ENCODE results near the gene KRTAP10-4. TPM values are rescaled to one million over a fixed set of nuclear protein-coding genes. Genes with fewer than 3 reads are reported as not detected.
A peak's percentile ranks its signal among the peaks of the same experiment; 100 is the strongest.
"Not testable (repeated sequence)": the region's sequence is repeated elsewhere in the genome, so short reads cannot be mapped to it uniquely, and the experiment has no call there.

The KRTAP10-4 gene
- not detected for polyA plus RNA-seq (2013, experiment 1 of 2)
- polyA plus RNA-seq (2013, experiment 2 of 2) = 0.01 TPM

- DNase-seq (ENCODE audit: low spot score); H3K4ac ChIP-seq (ENCODE audit: low read length); H2AFZ ChIP-seq (ENCODE audit: low read length); H3K27ac ChIP-seq (replicated peaks; ENCODE audit: low read length); H3K36me3 ChIP-seq (replicated peaks in 1 of 2; ENCODE audit: control insufficient read depth in 2 of 2, insufficient read depth in 2 of 2, low read length in 2 of 2); H2BK5ac ChIP-seq (ENCODE audit: low read length); H3K79me1 ChIP-seq (ENCODE audit: low read depth, low read length); H3K4me2 ChIP-seq (ENCODE audit: insufficient read depth, low read length, poor library complexity, severe bottlenecking); H3K4me3 ChIP-seq (ENCODE audit: low read length in 2 of 2); H3K27me3 ChIP-seq (ENCODE audit: control insufficient read depth in 3 of 3, insufficient read depth in 3 of 3, low read depth in 1 of 3, low read length in 3 of 3); H4K91ac ChIP-seq (ENCODE audit: low read depth, low read length, poor library complexity); H3K4me1 ChIP-seq (ENCODE audit: control insufficient read depth in 2 of 2, insufficient read depth in 1 of 2, low read depth in 1 of 2, low read length in 2 of 2); H2BK120ac ChIP-seq (ENCODE audit: low read depth, low read length): not testable (repeated sequence)
- peak within 1 kb of the TSS; percentile 70 for H3K9ac ChIP-seq (ENCODE audit: low read depth, low read length, poor library complexity)
- peaks cover 13% of the 10 kb centered on the region in 2 donors for H3K9me3 ChIP-seq (replicated peaks in 1 of 2; ENCODE audit: control insufficient read depth in 2 of 2, insufficient read depth in 1 of 2, low read depth in 1 of 2, low read length in 2 of 2)
- peak within 1 kb of the TSS; percentile 45 for H2BK15ac ChIP-seq (ENCODE audit: low read length)
- H4K8ac ChIP-seq (ENCODE audit: low read depth, low read length) = peak within 1 kb of the TSS; percentile 32
- peak within 1 kb of the TSS; percentile 94 for H3K14ac ChIP-seq (ENCODE audit: low read length)
- H2AK5ac ChIP-seq (ENCODE audit: low read depth, low read length) = peak within 1 kb of the TSS; percentile 82
- WGBS, 2 donors (ENCODE audit: extremely low coverage in 2 of 2, insufficient read length in 2 of 2, insufficient replicate concordance in 1 of 2) = no CpG with 5 or more reads among the region's 25 CpGs
- peak within 1 kb of the TSS; percentile 82 for H2BK12ac ChIP-seq (ENCODE audit: low read length)
- H3K18ac ChIP-seq (ENCODE audit: low read length) = peak within 1 kb of the TSS; percentile 67
- peak within 1 kb of the TSS; percentile 80 for H3K23ac ChIP-seq (ENCODE audit: low read depth, low read length, poor library complexity)
Observed at GRCh38 chr21:44573630-44574456, at the start of gene KRTAP10-4. KRTAP10-4 (plus strand) TSS chr21:44573729; CDS start chr21:44573759, 30 bp downstream.

- WGBS, 2 donors (ENCODE audit: extremely low coverage in 2 of 2, insufficient read length in 2 of 2, insufficient replicate concordance in 1 of 2) = no CpG with 5 or more reads among the region's 2 CpGs
Observed at GRCh38 chr21:44524414-44525371, 48.8 kb upstream of the KRTAP10-4 start.

GRCh38 chr21:44525391-44526095 lies 48.0 kb upstream of the KRTAP10-4 start:
- Histone ChIP-seq H3K9me3 (replicated peaks in 1 of 2; ENCODE audit: control insufficient read depth in 2 of 2, insufficient read depth in 1 of 2, low read depth in 1 of 2, low read length in 2 of 2) (peaks cover 0 to 6% of the 10 kb centered on the region in 2 donors), H2AFZ (ENCODE audit: low read length) (no peak overlapping the region), H3K23ac (ENCODE audit: low read depth, low read length, poor library complexity) (peak overlapping the region; percentile 14), H4K91ac (ENCODE audit: low read depth, low read length, poor library complexity) (no peak overlapping the region), H3K79me1 (ENCODE audit: low read depth, low read length) (no peaks in the 10 kb centered on the region), H3K9ac (ENCODE audit: low read depth, low read length, poor library complexity) (peak overlapping the region; percentile 10), H3K27ac (replicated peaks; ENCODE audit: low read length) (no peak overlapping the region), H2BK12ac (ENCODE audit: low read length) (no peak overlapping the region), H2BK120ac (ENCODE audit: low read depth, low read length) (no peak overlapping the region), H4K8ac (ENCODE audit: low read depth, low read length) (peak overlapping the region; percentile 98), H3K14ac (ENCODE audit: low read length) (no peak overlapping the region), H3K27me3 (ENCODE audit: control insufficient read depth in 3 of 3, insufficient read depth in 3 of 3, low read depth in 1 of 3, low read length in 3 of 3) (no peaks in the 10 kb centered on the region), H2BK5ac (ENCODE audit: low read length) (no peak overlapping the region), H3K36me3 (replicated peaks in 1 of 2; ENCODE audit: control insufficient read depth in 2 of 2, insufficient read depth in 2 of 2, low read length in 2 of 2) (no peaks in the 10 kb centered on the region), H2AK5ac (ENCODE audit: low read depth, low read length) (peak overlapping the region; percentile 30), H3K4me2 (ENCODE audit: insufficient read depth, low read length, poor library complexity, severe bottlenecking) (no peak overlapping the region), H3K4me1 (ENCODE audit: control insufficient read depth in 2 of 2, insufficient read depth in 1 of 2, low read depth in 1 of 2, low read length in 2 of 2) (no peaks in the 10 kb centered on the region), H3K4me3 (ENCODE audit: low read length in 2 of 2) (no peak overlapping the region), H3K4ac (ENCODE audit: low read length) (no peak overlapping the region), H3K18ac (ENCODE audit: low read length) (peak overlapping the region; percentile 48), H2BK15ac (ENCODE audit: low read length) (peak overlapping the region; percentile 52)
- WGBS, 2 donors (ENCODE audit: extremely low coverage in 2 of 2, insufficient read length in 2 of 2, insufficient replicate concordance in 1 of 2) = no CpG with 5 or more reads among the region's 20 CpGs
- no peak for DNase-seq (ENCODE audit: low spot score)

More at GRCh38 chr21:44524414-44525371, 48.8 kb upstream of the KRTAP10-4 start:
- Histone ChIP-seq H3K14ac (ENCODE audit: low read length) (no peak overlapping the region), H3K36me3 (replicated peaks in 1 of 2; ENCODE audit: control insufficient read depth in 2 of 2, insufficient read depth in 2 of 2, low read length in 2 of 2) (no peaks in the 10 kb centered on the region), H3K79me1 (ENCODE audit: low read depth, low read length) (no peaks in the 10 kb centered on the region), H4K91ac (ENCODE audit: low read depth, low read length, poor library complexity) (no peak overlapping the region), H3K27ac (replicated peaks; ENCODE audit: low read length) (no peak overlapping the region), H2BK15ac (ENCODE audit: low read length) (no peak overlapping the region), H3K9me3 (replicated peaks in 1 of 2; ENCODE audit: control insufficient read depth in 2 of 2, insufficient read depth in 1 of 2, low read depth in 1 of 2, low read length in 2 of 2) (peaks cover 0 to 6% of the 10 kb centered on the region in 2 donors), H4K8ac (ENCODE audit: low read depth, low read length) (no peak overlapping the region), H3K9ac (ENCODE audit: low read depth, low read length, poor library complexity) (no peak overlapping the region), H3K4me3 (ENCODE audit: low read length in 2 of 2) (peak overlapping the region in 1 of 2 donors; percentile 25), H2BK120ac (ENCODE audit: low read depth, low read length) (no peak overlapping the region), H3K4ac (ENCODE audit: low read length) (no peak overlapping the region), H3K23ac (ENCODE audit: low read depth, low read length, poor library complexity) (no peak overlapping the region), H2AK5ac (ENCODE audit: low read depth, low read length) (no peak overlapping the region), H2BK5ac (ENCODE audit: low read length) (no peak overlapping the region), H3K18ac (ENCODE audit: low read length) (no peak overlapping the region), H3K4me1 (ENCODE audit: control insufficient read depth in 2 of 2, insufficient read depth in 1 of 2, low read depth in 1 of 2, low read length in 2 of 2) (no peaks in the 10 kb centered on the region), H3K27me3 (ENCODE audit: control insufficient read depth in 3 of 3, insufficient read depth in 3 of 3, low read depth in 1 of 3, low read length in 3 of 3) (no peaks in the 10 kb centered on the region), H2BK12ac (ENCODE audit: low read length) (no peak overlapping the region), H2AFZ (ENCODE audit: low read length) (no peak overlapping the region), H3K4me2 (ENCODE audit: insufficient read depth, low read length, poor library complexity, severe bottlenecking) (no peak overlapping the region)
- no peak for DNase-seq (ENCODE audit: low spot score)

All from neuronal stem cell (in vitro differentiated cells).